Endodermal cell (in vitro differentiated cells): ENCODE measurements around the gene GRM8. TPM values are rescaled to one million over a fixed set of nuclear protein-coding genes. Genes with fewer than 3 reads are reported as not detected.
A peak's percentile ranks its signal among the peaks of the same experiment; 100 is the strongest.

Experiments used
- DNase-seq: peaks from one replicate; pipeline ENCODE4 v3.0.0-alpha.2; 2017
- H3K27ac ChIP-seq: 2 replicates; pipeline ENCODE4 v1.5.1; 2013; ENCODE audit warnings: mild to moderate bottlenecking, low read depth, low read length, moderate library complexity
- H3K27me3 ChIP-seq: 2 replicates; pipeline ENCODE4 v1.6.1; 2013; ENCODE audit warnings: mild to moderate bottlenecking, low read length, moderate library complexity; ENCODE audit not compliant: insufficient read depth, control insufficient read depth, poor library complexity, severe bottlenecking
- H3K36me3 ChIP-seq: 2 replicates; pipeline ENCODE4 v1.7.0; 2013; ENCODE audit warnings: mild to moderate bottlenecking, low read length, moderate library complexity; ENCODE audit not compliant: control insufficient read depth, insufficient read depth
- H3K4me1 ChIP-seq: one replicate; pipeline ENCODE4 v1.7.0; 2013; ENCODE audit warnings: low read length; ENCODE audit not compliant: control insufficient read depth, insufficient read depth
- H3K4me3 ChIP-seq: 2 replicates; pipeline ENCODE4 v1.5.1; 2013; ENCODE audit warnings: mild to moderate bottlenecking, low read length, moderate library complexity
- H3K9ac ChIP-seq: 2 replicates; pipeline ENCODE4 v1.6.1; 2013; ENCODE audit warnings: mild to moderate bottlenecking, low read length, moderate library complexity; ENCODE audit not compliant: poor library complexity, severe bottlenecking; ENCODE audit errors: extremely low read depth
- H3K9me3 ChIP-seq: 2 replicates; pipeline ENCODE4 v1.6.1; 2013; ENCODE audit warnings: mild to moderate bottlenecking, low read length, moderate library complexity; ENCODE audit not compliant: control insufficient read depth
- H3K27ac Mint-ChIP-seq: 2 replicates; pipeline ENCODE4 v1.8.0; 2020; ENCODE audit warnings: mixed read lengths
- H3K27me3 Mint-ChIP-seq: 2 replicates; pipeline ENCODE4 v1.8.0; 2021; ENCODE audit warnings: mild to moderate bottlenecking, mixed read lengths; ENCODE audit not compliant: insufficient read depth
- H3K36me3 Mint-ChIP-seq: 2 replicates; pipeline ENCODE4 v1.8.0; 2020; ENCODE audit warnings: low read depth, mixed read lengths
- H3K4me1 Mint-ChIP-seq: 2 replicates; pipeline ENCODE4 v1.8.0; 2020; ENCODE audit warnings: mixed read lengths
- H3K4me3 Mint-ChIP-seq: 2 replicates; pipeline ENCODE4 v1.8.0; 2020; ENCODE audit warnings: mild to moderate bottlenecking, moderate library complexity, mixed read lengths
- H3K9me3 Mint-ChIP-seq: 2 replicates; pipeline ENCODE4 v1.8.0; 2020; ENCODE audit warnings: mild to moderate bottlenecking, mixed read lengths
- CTCF ChIP-seq: fragments of 200-600 bp; sonication (generic); conservative IDR thresholded peaks from 2 replicates; pipeline ENCODE4 v1.5.0; 2021; ENCODE audit warnings: antibody characterized with exemption, mild to moderate bottlenecking
- WGBS, 2 experiments: methylation state at CpG; one replicate each; pipeline versions ENCODE4 v1.1.5 to v1.1.7; 2013; ENCODE audit warnings: missing lambda C conversion rate in 2 of 2, mixed read lengths in 1 of 2; ENCODE audit not compliant: insufficient coverage in 1 of 2, insufficient read length in 1 of 2; 5-methylcytosine and 5-hydroxymethylcytosine counted together
- total RNA-seq, 2 donors: library from RNA; stranded (reverse); fragmentation: NEBNext Ultra II Directional in 1 of 2; extraction: Animal tissue kit (Norgen Biotek cat#: 25700) in 1 of 2; gene quantifications; 2 replicates in 1 of 2; 3 replicates in 1 of 2; pipeline ENCODE4 v1.2.1, GENCODE V29; 2021

The GRM8 gene
- total RNA-seq, 2 donors from 2014 or later = 0.93 to 2.0 TPM

- H3K4me3 Mint-ChIP-seq = no peak overlapping the region
- TF ChIP-seq CTCF = no peak
- 87 to 100% methylated on average over 1 to 3 of the region's 3 CpGs for WGBS, 2 experiments
Measured at GRCh38 chr7:126792521-126792920, 460.2 kb downstream of the GRM8 start.

GRCh38 chr7:126791306-126791705 is 461.4 kb downstream of the GRM8 start:
- H3K9me3 Mint-ChIP-seq = no peaks in the 10 kb centered on the region
- H3K27me3 Mint-ChIP-seq = no peaks in the 10 kb centered on the region
- no peak overlapping the region for H3K9ac ChIP-seq
- H3K36me3 Mint-ChIP-seq = no peaks in the 10 kb centered on the region
- no peaks in the 10 kb centered on the region for H3K4me1 ChIP-seq
- H3K27me3 ChIP-seq = no peaks in the 10 kb centered on the region
- no peak for TF ChIP-seq CTCF
- DNase-seq = no peak
- no peak overlapping the region for H3K4me3 Mint-ChIP-seq
- H3K27ac ChIP-seq = no peak overlapping the region
- no peaks in the 10 kb centered on the region for H3K4me1 Mint-ChIP-seq
- no peaks in the 10 kb centered on the region for H3K9me3 ChIP-seq
- no peak overlapping the region for H3K27ac Mint-ChIP-seq
- H3K4me3 ChIP-seq = no peak overlapping the region
- H3K36me3 ChIP-seq = no peaks in the 10 kb centered on the region

More at GRCh38 chr7:126792521-126792920, 460.2 kb downstream of the GRM8 start:
- H3K4me1 Mint-ChIP-seq = no peaks in the 10 kb centered on the region
- Histone ChIP-seq H3K9ac (no peak overlapping the region), H3K27ac (peak overlapping the region; percentile 51), H3K9me3 (no peaks in the 10 kb centered on the region), H3K27me3 (no peaks in the 10 kb centered on the region), H3K4me1 (no peaks in the 10 kb centered on the region), H3K4me3 (no peak overlapping the region), H3K36me3 (no peaks in the 10 kb centered on the region)
- DNase-seq = no peak
- no peaks in the 10 kb centered on the region for H3K36me3 Mint-ChIP-seq
- no peaks in the 10 kb centered on the region for H3K27me3 Mint-ChIP-seq
- no peak overlapping the region for H3K27ac Mint-ChIP-seq
- H3K9me3 Mint-ChIP-seq = no peaks in the 10 kb centered on the region

GRCh38 chr7:126790763-126791162 is 462.0 kb downstream of the GRM8 start:
- 95 to 96% methylated on average over 2 to 4 of the region's 4 CpGs for WGBS, 2 experiments

More at GRCh38 chr7:126790763-126791162, 462.0 kb downstream of the GRM8 start:
- H3K9ac ChIP-seq = no peak overlapping the region
- no peak overlapping the region for H3K4me3 ChIP-seq
- H3K36me3 Mint-ChIP-seq = no peaks in the 10 kb centered on the region
- no peak for DNase-seq
- no peaks in the 10 kb centered on the region for H3K4me1 ChIP-seq
- peak; percentile 60 for TF ChIP-seq CTCF
- H3K9me3 Mint-ChIP-seq = no peaks in the 10 kb centered on the region
- H3K27me3 Mint-ChIP-seq = no peaks in the 10 kb centered on the region
- no peaks in the 10 kb centered on the region for H3K27me3 ChIP-seq
- H3K36me3 ChIP-seq = no peaks in the 10 kb centered on the region
- H3K27ac ChIP-seq = no peak overlapping the region
- no peak overlapping the region for H3K27ac Mint-ChIP-seq
- no peaks in the 10 kb centered on the region for H3K9me3 ChIP-seq
- no peak overlapping the region for H3K4me3 Mint-ChIP-seq
- no peaks in the 10 kb centered on the region for H3K4me1 Mint-ChIP-seq
